GM23338 (cell line): ENCODE data around the gene UBE2K. TPM values are rescaled to one million over a fixed set of nuclear protein-coding genes. Genes with fewer than 3 reads are reported as not detected.
"Not testable (repeated sequence)": the region's sequence is repeated elsewhere in the genome, so short reads cannot be mapped to it uniquely, and the experiment has no call there.

Experiments used
- ATAC-seq: fragments of 200-7000 bp; cut with Tn5 transposase; 3 replicates; pipeline ENCODE4 v1.9.1; 2020
- DNase-seq: peaks from one replicate; pipeline ENCODE4 v3.0.0-alpha.2; 2015; ENCODE audit warnings: low spot score
- H2AFZ ChIP-seq: fragments of 200-600 bp; sonication (generic); 2 replicates; pipeline ENCODE4 v1.8.0; 2016; ENCODE audit warnings: antibody characterized with exemption, mild to moderate bottlenecking, moderate library complexity
- H3F3A ChIP-seq: fragments of 200-600 bp; sonication (generic); replicated peaks from 2 replicates; pipeline ENCODE4 v1.8.0; 2017; ENCODE audit warnings: antibody characterized with exemption, mixed run types, low read depth
- H3K27ac ChIP-seq: fragments of 200-600 bp; sonication (generic); 2 replicates; pipeline ENCODE4 v1.6.1; 2016; ENCODE audit warnings: low read depth
- H3K27me3 ChIP-seq: fragments of 200-600 bp; sonication (generic); 2 replicates; pipeline ENCODE4 v1.8.0; 2016; ENCODE audit warnings: mild to moderate bottlenecking, mixed run types, moderate library complexity; ENCODE audit not compliant: insufficient read depth
- H3K36me3 ChIP-seq: fragments of 200-600 bp; sonication (generic); 2 replicates; pipeline ENCODE4 v1.8.0; 2016; ENCODE audit warnings: mild to moderate bottlenecking; ENCODE audit not compliant: insufficient read depth
- H3K4me1 ChIP-seq: fragments of 200-600 bp; sonication (generic); 2 replicates; pipeline ENCODE4 v1.8.0; 2016; ENCODE audit warnings: mild to moderate bottlenecking, moderate library complexity; ENCODE audit not compliant: insufficient read depth
- H3K4me2 ChIP-seq: fragments of 200-600 bp; sonication (generic); 2 replicates; pipeline ENCODE4 v1.7.1; 2017; ENCODE audit warnings: mixed run types
- H3K4me3 ChIP-seq: fragments of 200-600 bp; sonication (generic); 2 replicates; pipeline ENCODE4 v1.6.1; 2016; ENCODE audit warnings: mixed run types
- H3K79me2 ChIP-seq: fragments of 200-600 bp; sonication (generic); replicated peaks from 2 replicates; pipeline ENCODE4 v1.8.0; 2017; ENCODE audit warnings: mild to moderate bottlenecking; ENCODE audit not compliant: insufficient read depth
- H3K9me2 ChIP-seq: fragments of 200-600 bp; sonication (generic); 2 replicates; pipeline ENCODE4 v1.8.0; 2017; ENCODE audit not compliant: insufficient read depth
- H4K20me1 ChIP-seq: fragments of 200-600 bp; sonication (generic); replicated peaks from 2 replicates; pipeline ENCODE4 v1.8.0; 2017; ENCODE audit warnings: mild to moderate bottlenecking; ENCODE audit not compliant: insufficient read depth
- H3K27ac Mint-ChIP-seq: 2 replicates; pipeline ENCODE4 v1.8.0; 2020; ENCODE audit warnings: inconsistent platforms, mild to moderate bottlenecking, moderate library complexity, mixed read lengths
- H3K27me3 Mint-ChIP-seq: 3 replicates; pipeline ENCODE4 v1.8.0; 2022; ENCODE audit warnings: low read depth, mild to moderate bottlenecking, moderate library complexity, mixed read lengths, inconsistent platforms; ENCODE audit not compliant: insufficient read depth, poor library complexity
- H3K36me3 Mint-ChIP-seq: 3 replicates; pipeline ENCODE4 v1.8.0; 2021; ENCODE audit warnings: low read depth, mild to moderate bottlenecking, inconsistent platforms, moderate library complexity, mixed read lengths
- H3K4me1 Mint-ChIP-seq: 3 replicates; pipeline ENCODE4 v1.8.0; 2020; ENCODE audit warnings: mild to moderate bottlenecking, inconsistent platforms, mixed read lengths
- H3K4me3 Mint-ChIP-seq: 3 replicates; pipeline ENCODE4 v1.8.0; 2021; ENCODE audit warnings: moderate library complexity, mild to moderate bottlenecking, inconsistent platforms, mixed read lengths
- H3K9me3 Mint-ChIP-seq: 3 replicates; pipeline ENCODE4 v1.8.0; 2020; ENCODE audit warnings: moderate library complexity, mild to moderate bottlenecking, inconsistent platforms, mixed read lengths
- EZH2 ChIP-seq: fragments of 200-600 bp; sonication (generic); IDR thresholded peaks from one replicate; pipeline ENCODE4 v1.8.0; 2017; ENCODE audit warnings: antibody characterized with exemption, mild to moderate bottlenecking, low read depth; ENCODE audit not compliant: unreplicated experiment
- EZH2phosphoT487 ChIP-seq: fragments of 200-600 bp; sonication (generic); IDR thresholded peaks from one replicate; pipeline ENCODE4 v1.8.1; 2018; ENCODE audit warnings: antibody characterized with exemption; ENCODE audit not compliant: unreplicated experiment
- JUNB ChIP-seq: IDR thresholded peaks from one replicate; pipeline ENCODE4 v1.6.1; 2016; ENCODE audit warnings: antibody characterized with exemption; ENCODE audit not compliant: unreplicated experiment
- NANOG ChIP-seq: IDR thresholded peaks from 2 replicates; pipeline ENCODE4 v1.6.1; 2016; ENCODE audit warnings: antibody characterized with exemption, borderline replicate concordance
- STAT1 ChIP-seq: IDR thresholded peaks from one replicate; pipeline ENCODE4 v1.6.1; 2016; ENCODE audit warnings: antibody characterized with exemption; ENCODE audit not compliant: unreplicated experiment
- ZNF114 ChIP-seq: fragments of 250-450 bp; sonication (Bioruptor Pico); IDR thresholded peaks from 2 replicates; pipeline ENCODE4 v1.5.0; 2020; ENCODE audit warnings: mild to moderate bottlenecking, moderate library complexity
- ZNF331 ChIP-seq: fragments of 250-450 bp; sonication (Bioruptor Pico); IDR thresholded peaks from 2 replicates; pipeline ENCODE4 v1.5.0; 2020; ENCODE audit warnings: low read depth, mild to moderate bottlenecking, moderate library complexity
- polyA plus RNA-seq: library from polyadenylated mRNA; unstranded; fragments of >200 nt; fragmentation: Nextera tagmentation; extraction: Ambion mirVana; gene quantifications from 2 replicates; pipeline ENCODE4 v1.2.1, GENCODE V29; 2016
- total RNA-seq: library from RNA; depleted of rRNA; stranded (reverse); fragments of >200 nt; shearing (Covaris generic); gene quantifications from 2 replicates; pipeline ENCODE4 v1.2.3, GENCODE V29; 2014
- TF ChIP-seq, protein P1 (sequence below): IDR thresholded peaks from 2 replicates; pipeline ENCODE4 v1.6.1; 2016; ENCODE audit warnings: antibody characterized with exemption
- TF ChIP-seq, protein P2 (sequence below), 2 experiments: fragments of 200-600 bp in 1 of 2; sonication (generic) in 1 of 2; conservative IDR thresholded peaks; 2 replicates each; pipeline versions ENCODE4 v1.5.1 to v1.6.1; 2016 to 2017; ENCODE audit warnings: antibody characterized with exemption in 2 of 2, low read depth in 2 of 2, mild to moderate bottlenecking in 2 of 2, moderate library complexity in 1 of 2

The UBE2K gene
- total and polyA plus RNA-seq, 2 experiments from 2014 or later: 97.7 to 207 TPM

DNA sequence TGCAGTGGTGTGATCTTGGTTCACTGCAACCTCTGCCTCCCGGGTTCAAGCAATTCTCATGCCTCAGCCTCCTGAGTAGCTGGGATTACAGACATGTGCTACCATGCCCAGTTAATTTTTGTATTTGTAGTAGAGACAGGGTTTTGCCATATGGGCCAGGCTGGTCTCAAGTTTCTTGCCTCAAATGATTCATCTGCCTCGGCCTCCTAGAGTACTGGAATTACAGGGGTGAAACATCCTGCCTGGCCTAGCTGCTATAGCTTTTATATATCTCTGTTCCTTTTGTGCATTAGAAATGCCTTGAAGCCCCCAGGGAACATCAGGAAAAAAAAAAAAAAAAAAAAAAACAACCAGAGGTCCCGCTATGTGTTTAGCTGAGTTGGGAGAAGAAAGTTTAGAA, 34.8 kb downstream of the UBE2K start:
- H3K4me1 ChIP-seq: no peaks in the 10 kb centered on the region
- H3K27me3 ChIP-seq: no peaks in the 10 kb centered on the region
- H3K9me2 ChIP-seq: no peaks in the 10 kb centered on the region
- no peaks in the 10 kb centered on the region; the same call in 1 of the 2 replicates for H3K36me3 ChIP-seq
- Mint-ChIP-seq H3K27ac (0 out of 2 replicates have a peak overlapping the region, but pooled peaks have one; percentile 36), H3K9me3 (no peaks in the 10 kb centered on the region; the same call in 2 of the 3 replicates), H3K36me3 (peaks cover 18% of the 10 kb centered on the region; the same call in 2 of the 3 replicates), H3K4me3 (no peak overlapping the region), H3K4me1 (peaks cover 10% of the 10 kb centered on the region; the same call in 2 of the 3 replicates), H3K27me3 (peaks cover 7% of the 10 kb centered on the region)
- H3F3A ChIP-seq: no peaks in the 10 kb centered on the region; the same call in 1 of the 2 replicates
- H3K4me2 ChIP-seq: no peak overlapping the region
- no peak for ATAC-seq
- H4K20me1 ChIP-seq: peaks cover 56% of the 10 kb centered on the region
- H3K79me2 ChIP-seq: peaks cover 100% of the 10 kb centered on the region
- no peak overlapping the region for H3K4me3 ChIP-seq
- no peak overlapping the region for H2AFZ ChIP-seq
- DNase-seq: no peak
- TF ChIP-seq JUNB (no peak), NANOG (no peak), STAT1 (no peak), EZH2phosphoT487 (no peak), ZNF331 (CRISPR knock-in tag) (no peak), EZH2 (no peak), ZNF114 (no peak)
- TF ChIP-seq, protein P1, sequence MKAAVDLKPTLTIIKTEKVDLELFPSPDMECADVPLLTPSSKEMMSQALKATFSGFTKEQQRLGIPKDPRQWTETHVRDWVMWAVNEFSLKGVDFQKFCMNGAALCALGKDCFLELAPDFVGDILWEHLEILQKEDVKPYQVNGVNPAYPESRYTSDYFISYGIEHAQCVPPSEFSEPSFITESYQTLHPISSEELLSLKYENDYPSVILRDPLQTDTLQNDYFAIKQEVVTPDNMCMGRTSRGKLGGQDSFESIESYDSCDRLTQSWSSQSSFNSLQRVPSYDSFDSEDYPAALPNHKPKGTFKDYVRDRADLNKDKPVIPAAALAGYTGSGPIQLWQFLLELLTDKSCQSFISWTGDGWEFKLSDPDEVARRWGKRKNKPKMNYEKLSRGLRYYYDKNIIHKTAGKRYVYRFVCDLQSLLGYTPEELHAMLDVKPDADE: no peak
- TF ChIP-seq, protein P2, sequence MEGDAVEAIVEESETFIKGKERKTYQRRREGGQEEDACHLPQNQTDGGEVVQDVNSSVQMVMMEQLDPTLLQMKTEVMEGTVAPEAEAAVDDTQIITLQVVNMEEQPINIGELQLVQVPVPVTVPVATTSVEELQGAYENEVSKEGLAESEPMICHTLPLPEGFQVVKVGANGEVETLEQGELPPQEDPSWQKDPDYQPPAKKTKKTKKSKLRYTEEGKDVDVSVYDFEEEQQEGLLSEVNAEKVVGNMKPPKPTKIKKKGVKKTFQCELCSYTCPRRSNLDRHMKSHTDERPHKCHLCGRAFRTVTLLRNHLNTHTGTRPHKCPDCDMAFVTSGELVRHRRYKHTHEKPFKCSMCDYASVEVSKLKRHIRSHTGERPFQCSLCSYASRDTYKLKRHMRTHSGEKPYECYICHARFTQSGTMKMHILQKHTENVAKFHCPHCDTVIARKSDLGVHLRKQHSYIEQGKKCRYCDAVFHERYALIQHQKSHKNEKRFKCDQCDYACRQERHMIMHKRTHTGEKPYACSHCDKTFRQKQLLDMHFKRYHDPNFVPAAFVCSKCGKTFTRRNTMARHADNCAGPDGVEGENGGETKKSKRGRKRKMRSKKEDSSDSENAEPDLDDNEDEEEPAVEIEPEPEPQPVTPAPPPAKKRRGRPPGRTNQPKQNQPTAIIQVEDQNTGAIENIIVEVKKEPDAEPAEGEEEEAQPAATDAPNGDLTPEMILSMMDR (conservative IDR thresholded peaks at IDR 0.05; ENCODE audit: low read depth in 2 of 2): no peak
- no peak overlapping the region for H3K27ac ChIP-seq

DNA sequence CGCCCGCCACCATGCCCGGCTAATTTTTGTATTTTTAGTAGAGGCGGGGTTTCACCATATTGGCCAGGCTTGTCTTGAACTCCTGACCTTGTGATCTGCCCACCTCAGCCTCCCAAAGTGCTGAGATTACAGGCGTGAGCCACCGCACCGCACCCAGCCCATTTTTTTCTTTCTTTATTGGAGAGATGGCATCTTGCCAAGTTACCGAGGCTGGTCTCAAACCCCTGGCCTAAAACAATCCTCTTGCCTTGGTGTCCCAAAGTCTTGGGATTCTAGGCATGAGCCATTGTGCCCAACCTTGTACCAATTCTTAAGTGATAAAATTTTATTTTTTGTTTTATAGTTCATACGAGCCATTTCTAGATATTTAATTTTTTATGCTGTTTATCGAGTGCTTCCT, 41.7 kb downstream of the UBE2K start:
- not testable (repeated sequence) for H3K4me1 ChIP-seq, H3K36me3 ChIP-seq, H3K4me1 Mint-ChIP-seq, H3K27me3 Mint-ChIP-seq, H3K4me3 ChIP-seq, H3K27ac ChIP-seq, H2AFZ ChIP-seq, H3K9me3 Mint-ChIP-seq, H3K4me3 Mint-ChIP-seq, DNase-seq, ATAC-seq, H3F3A ChIP-seq, H3K9me2 ChIP-seq, H3K4me2 ChIP-seq, H3K27me3 ChIP-seq, H3K27ac Mint-ChIP-seq
- peaks cover 93% of the 10 kb centered on the region for H3K79me2 ChIP-seq
- peaks cover 38% of the 10 kb centered on the region for H3K36me3 Mint-ChIP-seq
- H4K20me1 ChIP-seq: peaks cover 18% of the 10 kb centered on the region
